SK-N-SH treated with all-trans-retinoic acid at 6 μM for 48 hours (cell line): ENCODE results near the gene CTNNBL1.

Experiments used
- ATAC-seq: fragments of 200-7000 bp; cut with Tn5 transposase; 3 replicates; pipeline ENCODE4 v1.9.1; 2020; ENCODE audit warnings: mild to moderate bottlenecking, moderate library complexity
- ARNTL ChIP-seq: fragments of 450-650 bp; formaldehyde crosslinking; IDR thresholded peaks from 2 replicates; pipeline ENCODE4 v1.5.0; 2020; ENCODE audit warnings: low read depth, mild to moderate bottlenecking, moderate library complexity, borderline replicate concordance
- BACH2 ChIP-seq: fragments of 250-450 bp; sonication (Bioruptor Pico); IDR thresholded peaks from 2 replicates; pipeline ENCODE4 v1.9.0; 2021; ENCODE audit warnings: mild to moderate bottlenecking, borderline replicate concordance
- CSDC2 ChIP-seq: fragments of 250-450 bp; sonication (Bioruptor Pico); IDR thresholded peaks from 2 replicates; pipeline ENCODE4 v1.5.0; 2020; ENCODE audit warnings: mild to moderate bottlenecking, moderate library complexity
- ESRRG ChIP-seq: fragments of 250-450 bp; sonication (Bioruptor Pico); IDR thresholded peaks from 2 replicates; pipeline ENCODE4 v1.6.1; 2021; ENCODE audit warnings: mild to moderate bottlenecking
- GLIS3 ChIP-seq: fragments of 250-450 bp; sonication (Bioruptor Pico); IDR thresholded peaks from 2 replicates; pipeline ENCODE4 v1.5.0; 2020; ENCODE audit warnings: mild to moderate bottlenecking, moderate library complexity
- ISL1 ChIP-seq: fragments of 250-450 bp; sonication (Bioruptor Pico); IDR thresholded peaks from 2 replicates; pipeline ENCODE4 v2.1.2; 2022; ENCODE audit warnings: mild to moderate bottlenecking, moderate library complexity
- OSR1 ChIP-seq: fragments of 250-450 bp; sonication (Bioruptor Pico); IDR thresholded peaks from 2 replicates; pipeline ENCODE4 v1.8.0; 2022; ENCODE audit warnings: moderate library complexity, mild to moderate bottlenecking, inconsistent platforms
- PPARA ChIP-seq: fragments of 250-450 bp; sonication (Bioruptor Pico); IDR thresholded peaks from 2 replicates; pipeline ENCODE4 v1.5.0; 2020; ENCODE audit warnings: mild to moderate bottlenecking, borderline replicate concordance
- RARB ChIP-seq: fragments of 250-450 bp; sonication (Bioruptor Pico); IDR thresholded peaks from 2 replicates; pipeline ENCODE4 v1.8.0; 2021; ENCODE audit warnings: mild to moderate bottlenecking, moderate library complexity
- SNAI2 ChIP-seq: fragments of 250-450 bp; sonication (Bioruptor Pico); IDR thresholded peaks from 2 replicates; pipeline ENCODE4 v1.5.0; 2020; ENCODE audit warnings: mild to moderate bottlenecking, moderate library complexity
- TCF4 ChIP-seq: fragments of 250-450 bp; sonication (Bioruptor Pico); IDR thresholded peaks from 2 replicates; pipeline ENCODE4 v1.8.0; 2021; ENCODE audit warnings: mild to moderate bottlenecking, moderate library complexity, borderline replicate concordance
- ZC3H10 ChIP-seq: fragments of 250-450 bp; sonication (Bioruptor Pico); IDR thresholded peaks from 2 replicates; pipeline ENCODE4 v1.5.1; 2021; ENCODE audit warnings: mild to moderate bottlenecking, moderate library complexity
- ZFP3 ChIP-seq: fragments of 250-450 bp; sonication (Bioruptor Pico); IDR thresholded peaks from 2 replicates; pipeline ENCODE4 v1.5.0; 2020; ENCODE audit warnings: mild to moderate bottlenecking, moderate library complexity
- ZFP30 ChIP-seq: fragments of 450-650 bp; formaldehyde crosslinking; IDR thresholded peaks from 2 replicates; pipeline ENCODE4 v1.5.0; 2022; ENCODE audit warnings: mild to moderate bottlenecking, moderate library complexity
- ZNF565 ChIP-seq: fragments of 450-650 bp; formaldehyde crosslinking; conservative IDR thresholded peaks from 2 replicates; pipeline ENCODE4 v1.5.0; 2020; ENCODE audit warnings: low read depth, mild to moderate bottlenecking, moderate library complexity
- ZNF8 ChIP-seq: fragments of 450-650 bp; formaldehyde crosslinking; IDR thresholded peaks from 2 replicates; pipeline ENCODE4 v1.5.0; 2020; ENCODE audit warnings: mild to moderate bottlenecking, moderate library complexity
- TF ChIP-seq, protein P1 (sequence below): fragments of 250-450 bp; sonication (Bioruptor Pico); IDR thresholded peaks from 2 replicates; pipeline ENCODE4 v1.5.1; 2021; ENCODE audit warnings: mild to moderate bottlenecking, moderate library complexity
- TF ChIP-seq, protein P2 (sequence below): fragments of 250-450 bp; sonication (Bioruptor Pico); IDR thresholded peaks from 2 replicates; pipeline ENCODE4 v1.8.0; 2020; ENCODE audit warnings: mild to moderate bottlenecking, moderate library complexity, borderline replicate concordance
- TF ChIP-seq, protein P3 (sequence below): fragments of 250-450 bp; sonication (Bioruptor Pico); IDR thresholded peaks from 2 replicates; pipeline ENCODE4 v1.5.0; 2020; ENCODE audit warnings: mild to moderate bottlenecking, moderate library complexity
- TF ChIP-seq, protein P4 (sequence below): fragments of 250-450 bp; sonication (Bioruptor Pico); IDR thresholded peaks from 2 replicates; pipeline ENCODE4 v1.8.0; 2021; ENCODE audit warnings: low read depth, mild to moderate bottlenecking, moderate library complexity, borderline replicate concordance

The CTNNBL1 gene

DNA sequence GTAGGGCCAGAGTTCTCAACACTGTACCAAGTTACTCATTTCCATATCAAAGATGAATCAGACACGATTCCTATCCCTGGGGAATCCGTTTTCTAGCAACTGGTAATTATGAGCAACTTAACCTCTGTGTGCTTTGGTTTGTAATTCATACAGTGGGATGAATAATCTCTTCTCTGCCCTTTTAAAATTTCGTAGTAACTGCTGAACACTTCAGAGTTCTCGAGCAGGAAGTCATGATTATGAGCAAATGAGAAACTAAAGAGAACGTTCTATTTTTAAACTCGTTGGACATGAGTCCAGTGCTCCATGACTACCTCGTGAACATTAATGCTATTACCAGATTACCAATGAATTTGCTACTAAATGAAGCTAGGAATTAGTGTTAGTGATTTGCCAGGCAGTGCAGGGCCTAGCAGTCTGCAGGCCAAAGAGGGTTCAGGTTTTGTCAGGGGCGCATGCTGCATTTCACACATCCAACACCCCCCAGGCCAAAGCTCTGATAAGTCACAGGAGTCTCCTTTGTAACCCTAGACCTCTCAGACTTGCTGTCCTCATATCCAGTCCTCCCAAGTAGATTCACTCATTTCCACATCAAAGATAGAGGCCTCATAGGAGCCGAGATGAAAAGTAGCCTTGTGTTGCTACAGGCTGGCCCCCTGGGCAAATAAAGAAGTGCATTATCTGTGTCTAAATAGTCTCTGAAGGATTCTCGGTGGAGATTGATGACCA is 163.3 kb downstream of the CTNNBL1 start:
- TF ChIP-seq ZNF565 (CRISPR knock-in tag), result no peak
- no peak for TF ChIP-seq ISL1 (CRISPR knock-in tag)
- no peak for TF ChIP-seq CSDC2 (CRISPR knock-in tag)
- no peak for TF ChIP-seq ESRRG (CRISPR knock-in tag)
- TF ChIP-seq, protein P1, sequence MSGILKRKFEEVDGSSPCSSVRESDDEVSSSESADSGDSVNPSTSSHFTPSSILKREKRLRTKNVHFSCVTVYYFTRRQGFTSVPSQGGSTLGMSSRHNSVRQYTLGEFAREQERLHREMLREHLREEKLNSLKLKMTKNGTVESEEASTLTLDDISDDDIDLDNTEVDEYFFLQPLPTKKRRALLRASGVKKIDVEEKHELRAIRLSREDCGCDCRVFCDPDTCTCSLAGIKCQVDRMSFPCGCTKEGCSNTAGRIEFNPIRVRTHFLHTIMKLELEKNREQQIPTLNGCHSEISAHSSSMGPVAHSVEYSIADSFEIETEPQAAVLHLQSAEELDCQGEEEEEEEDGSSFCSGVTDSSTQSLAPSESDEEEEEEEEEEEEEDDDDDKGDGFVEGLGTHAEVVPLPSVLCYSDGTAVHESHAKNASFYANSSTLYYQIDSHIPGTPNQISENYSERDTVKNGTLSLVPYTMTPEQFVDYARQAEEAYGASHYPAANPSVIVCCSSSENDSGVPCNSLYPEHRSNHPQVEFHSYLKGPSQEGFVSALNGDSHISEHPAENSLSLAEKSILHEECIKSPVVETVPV (CRISPR knock-in tag), result no peak
- no peak for TF ChIP-seq PPARA (CRISPR knock-in tag)
- TF ChIP-seq ZFP3 (CRISPR knock-in tag), result no peak
- no peak for TF ChIP-seq SNAI2 (CRISPR knock-in tag)
- no peak for TF ChIP-seq RARB (CRISPR knock-in tag)
- no peak for TF ChIP-seq ARNTL (CRISPR knock-in tag)
- TF ChIP-seq ZNF8 (CRISPR knock-in tag), result no peak
- TF ChIP-seq ZFP30 (CRISPR knock-in tag), result no peak
- no peak for ATAC-seq

DNA sequence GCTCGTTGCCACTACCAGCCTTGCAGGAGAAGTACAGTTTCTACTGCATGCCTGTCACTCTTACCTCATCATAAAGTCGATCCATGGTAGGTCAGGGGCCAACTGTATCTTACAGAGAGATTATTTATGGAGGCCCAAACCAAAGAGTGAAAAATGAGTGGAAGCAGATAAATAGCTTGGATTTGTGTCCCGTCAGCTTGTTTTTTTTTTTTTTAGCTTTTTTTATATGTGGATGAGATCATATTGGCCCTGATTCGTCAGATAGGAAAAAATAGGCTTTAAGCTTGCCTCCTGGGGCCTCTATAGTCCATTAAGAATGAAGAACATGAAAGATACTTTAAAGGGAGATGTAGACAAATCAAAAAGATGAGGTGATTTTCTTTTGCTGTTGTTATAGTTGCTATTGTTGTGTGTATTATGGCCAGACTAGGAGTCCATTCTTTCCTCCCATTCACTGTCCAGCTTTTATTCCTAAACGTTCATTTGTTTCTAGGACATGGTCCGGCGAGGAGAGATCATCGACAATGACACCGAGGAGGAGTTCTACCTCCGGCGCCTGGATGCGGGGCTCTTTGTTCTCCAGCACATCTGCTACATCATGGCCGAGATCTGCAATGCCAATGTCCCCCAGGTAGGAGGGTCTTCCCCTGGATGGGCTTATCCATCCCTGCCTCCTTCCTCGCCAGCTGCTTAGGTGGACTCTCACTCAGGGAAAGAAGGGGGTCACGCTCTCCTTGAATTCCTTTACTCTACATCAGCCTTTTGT is 165.8 kb downstream of the CTNNBL1 start:
- no peak for ATAC-seq
- TF ChIP-seq, protein P2, sequence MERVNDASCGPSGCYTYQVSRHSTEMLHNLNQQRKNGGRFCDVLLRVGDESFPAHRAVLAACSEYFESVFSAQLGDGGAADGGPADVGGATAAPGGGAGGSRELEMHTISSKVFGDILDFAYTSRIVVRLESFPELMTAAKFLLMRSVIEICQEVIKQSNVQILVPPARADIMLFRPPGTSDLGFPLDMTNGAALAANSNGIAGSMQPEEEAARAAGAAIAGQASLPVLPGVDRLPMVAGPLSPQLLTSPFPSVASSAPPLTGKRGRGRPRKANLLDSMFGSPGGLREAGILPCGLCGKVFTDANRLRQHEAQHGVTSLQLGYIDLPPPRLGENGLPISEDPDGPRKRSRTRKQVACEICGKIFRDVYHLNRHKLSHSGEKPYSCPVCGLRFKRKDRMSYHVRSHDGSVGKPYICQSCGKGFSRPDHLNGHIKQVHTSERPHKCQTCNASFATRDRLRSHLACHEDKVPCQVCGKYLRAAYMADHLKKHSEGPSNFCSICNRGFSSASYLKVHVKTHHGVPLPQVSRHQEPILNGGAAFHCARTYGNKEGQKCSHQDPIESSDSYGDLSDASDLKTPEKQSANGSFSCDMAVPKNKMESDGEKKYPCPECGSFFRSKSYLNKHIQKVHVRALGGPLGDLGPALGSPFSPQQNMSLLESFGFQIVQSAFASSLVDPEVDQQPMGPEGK, result no peak
- TF ChIP-seq BACH2 (no peak), OSR1 (CRISPR knock-in tag) (no peak), ZNF565 (CRISPR knock-in tag) (no peak), TCF4 (CRISPR knock-in tag) (no peak), ZC3H10 (CRISPR knock-in tag) (no peak), ESRRG (CRISPR knock-in tag) (no peak)
- TF ChIP-seq, protein P3, sequence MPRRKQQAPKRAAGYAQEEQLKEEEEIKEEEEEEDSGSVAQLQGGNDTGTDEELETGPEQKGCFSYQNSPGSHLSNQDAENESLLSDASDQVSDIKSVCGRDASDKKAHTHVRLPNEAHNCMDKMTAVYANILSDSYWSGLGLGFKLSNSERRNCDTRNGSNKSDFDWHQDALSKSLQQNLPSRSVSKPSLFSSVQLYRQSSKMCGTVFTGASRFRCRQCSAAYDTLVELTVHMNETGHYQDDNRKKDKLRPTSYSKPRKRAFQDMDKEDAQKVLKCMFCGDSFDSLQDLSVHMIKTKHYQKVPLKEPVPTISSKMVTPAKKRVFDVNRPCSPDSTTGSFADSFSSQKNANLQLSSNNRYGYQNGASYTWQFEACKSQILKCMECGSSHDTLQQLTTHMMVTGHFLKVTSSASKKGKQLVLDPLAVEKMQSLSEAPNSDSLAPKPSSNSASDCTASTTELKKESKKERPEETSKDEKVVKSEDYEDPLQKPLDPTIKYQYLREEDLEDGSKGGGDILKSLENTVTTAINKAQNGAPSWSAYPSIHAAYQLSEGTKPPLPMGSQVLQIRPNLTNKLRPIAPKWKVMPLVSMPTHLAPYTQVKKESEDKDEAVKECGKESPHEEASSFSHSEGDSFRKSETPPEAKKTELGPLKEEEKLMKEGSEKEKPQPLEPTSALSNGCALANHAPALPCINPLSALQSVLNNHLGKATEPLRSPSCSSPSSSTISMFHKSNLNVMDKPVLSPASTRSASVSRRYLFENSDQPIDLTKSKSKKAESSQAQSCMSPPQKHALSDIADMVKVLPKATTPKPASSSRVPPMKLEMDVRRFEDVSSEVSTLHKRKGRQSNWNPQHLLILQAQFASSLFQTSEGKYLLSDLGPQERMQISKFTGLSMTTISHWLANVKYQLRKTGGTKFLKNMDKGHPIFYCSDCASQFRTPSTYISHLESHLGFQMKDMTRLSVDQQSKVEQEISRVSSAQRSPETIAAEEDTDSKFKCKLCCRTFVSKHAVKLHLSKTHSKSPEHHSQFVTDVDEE (CRISPR knock-in tag), result no peak
- TF ChIP-seq, all 23 proteins: peak for 0

DNA sequence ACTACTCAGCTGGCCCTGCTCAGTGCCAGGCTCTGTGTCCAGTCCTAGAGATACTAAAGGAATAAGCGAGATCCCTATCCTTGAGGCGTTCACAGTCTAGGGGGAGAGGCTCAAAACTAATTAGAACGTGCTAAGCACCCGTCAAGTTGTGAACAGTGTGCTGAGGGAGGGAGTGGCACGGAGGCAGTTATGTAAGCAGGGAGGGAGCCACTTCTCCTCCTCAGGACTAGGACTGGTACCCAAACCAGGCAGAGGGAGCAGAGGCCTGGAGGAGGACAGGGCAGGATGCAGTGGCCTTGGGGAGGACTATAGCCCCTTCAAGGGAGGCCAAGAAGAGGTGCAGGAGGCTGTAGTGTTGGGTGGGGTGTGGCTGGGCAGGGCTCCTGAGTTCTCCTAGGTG is 169.5 kb downstream of the CTNNBL1 start:
- TF ChIP-seq ARNTL (CRISPR knock-in tag), result no peak
- no peak for TF ChIP-seq ESRRG (CRISPR knock-in tag)
- no peak for TF ChIP-seq ISL1 (CRISPR knock-in tag)
- TF ChIP-seq, protein P4, sequence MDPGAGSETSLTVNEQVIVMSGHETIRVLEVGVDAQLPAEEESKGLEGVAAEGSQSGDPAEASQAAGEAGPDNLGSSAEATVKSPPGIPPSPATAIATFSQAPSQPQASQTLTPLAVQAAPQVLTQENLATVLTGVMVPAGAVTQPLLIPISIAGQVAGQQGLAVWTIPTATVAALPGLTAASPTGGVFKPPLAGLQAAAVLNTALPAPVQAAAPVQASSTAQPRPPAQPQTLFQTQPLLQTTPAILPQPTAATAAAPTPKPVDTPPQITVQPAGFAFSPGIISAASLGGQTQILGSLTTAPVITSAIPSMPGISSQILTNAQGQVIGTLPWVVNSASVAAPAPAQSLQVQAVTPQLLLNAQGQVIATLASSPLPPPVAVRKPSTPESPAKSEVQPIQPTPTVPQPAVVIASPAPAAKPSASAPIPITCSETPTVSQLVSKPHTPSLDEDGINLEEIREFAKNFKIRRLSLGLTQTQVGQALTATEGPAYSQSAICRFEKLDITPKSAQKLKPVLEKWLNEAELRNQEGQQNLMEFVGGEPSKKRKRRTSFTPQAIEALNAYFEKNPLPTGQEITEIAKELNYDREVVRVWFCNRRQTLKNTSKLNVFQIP, result no peak
- TF ChIP-seq SNAI2 (CRISPR knock-in tag), result no peak
- TF ChIP-seq CSDC2 (CRISPR knock-in tag), result no peak
- TF ChIP-seq ZFP3 (CRISPR knock-in tag), result no peak
- TF ChIP-seq GLIS3, result no peak
- TF ChIP-seq BACH2, result no peak
- no peak for TF ChIP-seq RARB (CRISPR knock-in tag)
- TF ChIP-seq, protein P3 (CRISPR knock-in tag), result no peak
- ATAC-seq, result no peak
